Measurements from ENCODE around the gene CDCA3.
"Not testable (repeated sequence)": the region's sequence is repeated elsewhere in the genome, so short reads cannot be mapped to it uniquely, and the experiment has no call there.

The CDCA3 gene

GRCh38 chr12:6866920-6867412 is 15.9 kb upstream of the CDCA3 start:
- Mint-ChIP-seq H3K9me3 (no peaks in the 10 kb centered on the region), H3K36me3 (ENCODE audit: low read depth) (peaks cover 64% of the 10 kb centered on the region), H3K4me1 (ENCODE audit: low read depth) (peaks cover 38% of the 10 kb centered on the region)

DNA sequence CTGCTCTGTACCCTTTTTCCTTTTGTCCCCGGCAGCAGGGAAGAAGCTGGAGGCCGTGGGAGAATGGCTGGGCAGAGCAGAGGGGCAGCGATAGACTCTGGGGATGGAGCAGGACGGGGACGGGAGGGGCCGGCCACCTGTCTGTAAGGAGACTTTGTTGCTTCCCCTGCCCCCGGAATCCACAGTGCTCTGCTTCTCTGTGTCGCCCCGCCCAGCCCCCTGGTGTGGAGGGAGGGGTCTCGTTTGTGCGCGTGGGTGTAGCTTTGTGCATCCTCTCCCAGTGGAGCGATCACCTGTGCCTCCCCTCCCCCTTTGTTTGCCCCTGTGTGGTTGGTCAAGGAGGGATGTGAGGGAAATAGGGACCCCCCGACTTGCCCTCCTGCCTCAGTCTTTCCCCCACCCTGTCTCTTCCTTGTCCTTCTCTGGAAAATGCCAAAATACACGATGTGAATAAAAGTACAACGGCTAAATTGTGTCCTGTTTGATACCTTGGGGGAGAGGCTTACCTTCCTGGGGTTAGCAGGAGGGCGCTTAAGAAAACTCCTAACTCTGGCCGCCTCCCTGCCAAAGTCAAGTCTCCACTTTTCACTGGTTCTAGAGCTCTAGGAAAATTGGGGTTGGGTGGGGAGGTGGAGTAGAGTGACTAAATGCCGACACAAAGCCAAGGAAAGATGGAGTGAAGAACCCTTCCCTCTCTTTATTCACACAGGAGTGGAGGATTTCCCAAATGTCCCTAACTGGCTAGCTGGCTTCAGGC is 15.3 kb upstream of the CDCA3 start:
- H3K27ac Mint-ChIP-seq, result peak overlapping the region; percentile 5
- no peaks in the 10 kb centered on the region for H3K9me3 Mint-ChIP-seq
- no peak overlapping the region for H3K4me3 Mint-ChIP-seq

More at GRCh38 chr12:6866920-6867412, 15.9 kb upstream of the CDCA3 start:
- peak overlapping the region; percentile 89 for H3K27ac Mint-ChIP-seq
- H3K27me3 Mint-ChIP-seq (ENCODE audit: low read depth), result no peaks in the 10 kb centered on the region
- peak overlapping the region; percentile 94 for H3K4me3 Mint-ChIP-seq

DNA sequence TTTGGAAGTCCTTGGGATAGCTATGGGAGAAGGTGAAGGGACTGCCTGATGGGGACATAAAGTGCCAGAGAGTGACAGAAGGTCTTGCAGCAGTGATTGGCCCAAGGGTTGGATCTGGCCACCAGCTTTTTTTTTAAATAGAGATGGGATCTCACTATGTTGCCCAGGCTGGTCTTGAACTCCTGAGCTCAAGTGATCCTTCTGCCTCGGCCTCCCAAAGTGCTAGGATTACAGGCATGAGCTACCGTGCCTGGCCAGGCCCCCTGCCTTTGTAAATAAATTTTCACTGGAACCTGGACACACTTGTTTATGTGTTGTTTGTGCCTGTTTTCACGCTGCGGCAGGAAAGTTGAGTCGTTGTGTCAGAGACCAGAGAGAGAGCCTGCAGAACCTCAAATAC is 14.2 kb upstream of the CDCA3 start:
- H3K27me3 Mint-ChIP-seq (ENCODE audit: low read depth); H3K9me3 Mint-ChIP-seq: not testable (repeated sequence)
- H3K4me1 Mint-ChIP-seq (ENCODE audit: low read depth), result peaks cover 22% of the 10 kb centered on the region
- H3K27ac Mint-ChIP-seq, result peak overlapping the region; percentile 31
- peak overlapping the region; percentile 38 for H3K4me3 Mint-ChIP-seq
- H3K36me3 Mint-ChIP-seq (ENCODE audit: low read depth), result peaks cover 60% of the 10 kb centered on the region

More for the DNA sequence above, 15.3 kb upstream of the CDCA3 start:
- Mint-ChIP-seq H3K27me3 (ENCODE audit: low read depth) (no peaks in the 10 kb centered on the region), H3K4me1 (ENCODE audit: low read depth) (peaks cover 33% of the 10 kb centered on the region), H3K36me3 (ENCODE audit: low read depth) (peaks cover 61% of the 10 kb centered on the region)

DNA sequence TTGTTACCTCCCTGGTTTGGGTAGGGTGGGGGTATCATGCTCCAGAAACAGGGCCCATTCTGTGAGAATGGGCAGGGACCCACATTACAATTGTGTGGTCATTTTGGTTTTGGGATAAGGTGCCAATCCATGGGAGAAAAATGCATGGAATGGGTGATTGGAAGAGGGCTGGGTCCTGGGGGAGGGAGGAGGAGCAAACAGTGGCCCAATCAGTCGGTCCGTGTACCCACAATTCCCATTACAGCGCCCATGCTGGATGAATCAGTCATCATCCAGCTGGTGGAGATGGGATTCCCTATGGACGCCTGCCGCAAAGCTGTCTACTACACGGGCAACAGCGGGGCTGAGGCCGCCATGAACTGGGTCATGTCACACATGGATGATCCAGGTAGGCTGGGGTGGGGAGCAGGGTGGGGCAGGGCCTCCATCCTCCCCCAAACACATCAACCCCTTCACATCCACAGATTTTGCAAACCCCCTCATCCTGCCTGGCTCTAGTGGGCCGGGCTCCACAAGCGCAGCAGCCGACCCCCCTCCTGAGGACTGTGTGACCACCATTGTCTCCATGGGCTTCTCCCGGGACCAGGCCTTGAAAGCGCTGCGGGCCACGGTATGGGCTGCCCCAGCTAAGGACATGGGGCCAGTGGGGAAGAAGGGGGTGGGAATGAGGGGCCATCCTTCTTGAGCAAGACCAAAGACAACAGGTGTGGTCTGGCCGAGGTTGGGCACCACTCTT is 12.7 kb upstream of the CDCA3 start:
- no peaks in the 10 kb centered on the region for H3K27me3 Mint-ChIP-seq (ENCODE audit: low read depth)
- H3K4me3 Mint-ChIP-seq, result no peak overlapping the region
- H3K27ac Mint-ChIP-seq, result no peak overlapping the region
- no peaks in the 10 kb centered on the region for H3K9me3 Mint-ChIP-seq
- H3K36me3 Mint-ChIP-seq (ENCODE audit: low read depth), result peaks cover 47% of the 10 kb centered on the region
- peaks cover 7% of the 10 kb centered on the region for H3K4me1 Mint-ChIP-seq (ENCODE audit: low read depth)

- Mint-ChIP-seq H3K27ac (no peak overlapping the region), H3K4me3 (no peak overlapping the region), H3K9me3 (no peaks in the 10 kb centered on the region), H3K4me1 (ENCODE audit: low read depth) (peaks cover 3% of the 10 kb centered on the region), H3K27me3 (ENCODE audit: low read depth) (no peaks in the 10 kb centered on the region), H3K36me3 (ENCODE audit: low read depth) (peaks cover 42% of the 10 kb centered on the region)
These were observed 11.9 kb upstream of the CDCA3 start for GRCh38 chr12:6863033-6863432.

- Mint-ChIP-seq H3K9me3 (no peaks in the 10 kb centered on the region), H3K36me3 (ENCODE audit: low read depth) (peaks cover 48% of the 10 kb centered on the region), H3K4me3 (no peak overlapping the region), H3K27ac (no peak overlapping the region), H3K4me1 (ENCODE audit: low read depth) (peaks cover under 1% of the 10 kb centered on the region), H3K27me3 (ENCODE audit: low read depth) (no peaks in the 10 kb centered on the region)
These were observed 10.3 kb upstream of the CDCA3 start for GRCh38 chr12:6861391-6861790.

- Mint-ChIP-seq H3K9me3 (no peaks in the 10 kb centered on the region), H3K36me3 (ENCODE audit: low read depth) (peaks cover 48% of the 10 kb centered on the region), H3K4me1 (ENCODE audit: low read depth) (no peaks in the 10 kb centered on the region), H3K27me3 (ENCODE audit: low read depth) (no peaks in the 10 kb centered on the region), H3K4me3 (no peak overlapping the region), H3K27ac (no peak overlapping the region)
These were observed 9.9 kb upstream of the CDCA3 start for GRCh38 chr12:6860942-6861341.

DNA sequence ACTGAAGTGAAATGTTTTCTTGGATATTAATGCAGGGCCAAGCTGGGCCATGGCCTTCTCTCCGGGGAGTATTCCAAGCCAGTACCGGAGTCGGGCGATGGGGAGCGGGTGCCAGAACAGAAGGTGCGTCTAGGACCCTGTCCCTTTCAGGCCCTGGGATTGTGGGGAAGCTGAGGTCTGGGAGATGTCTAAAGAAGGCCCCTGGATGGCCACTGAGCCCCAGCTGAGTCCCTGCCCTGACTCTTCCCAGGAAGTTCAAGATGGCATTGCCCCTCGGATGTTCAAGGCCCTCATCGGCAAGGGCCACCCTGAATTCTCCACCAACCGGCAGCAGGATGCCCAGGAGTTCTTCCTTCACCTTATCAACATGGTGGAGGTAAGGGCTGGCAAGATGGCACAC is 9.0 kb upstream of the CDCA3 start:
- Mint-ChIP-seq H3K4me3 (no peak overlapping the region), H3K36me3 (ENCODE audit: low read depth) (peaks cover 46% of the 10 kb centered on the region), H3K27me3 (ENCODE audit: low read depth) (no peaks in the 10 kb centered on the region), H3K27ac (no peak overlapping the region), H3K4me1 (ENCODE audit: low read depth) (peaks cover 1% of the 10 kb centered on the region), H3K9me3 (no peaks in the 10 kb centered on the region)

- no peak overlapping the region for H3K27ac Mint-ChIP-seq
- no peaks in the 10 kb centered on the region for H3K27me3 Mint-ChIP-seq (ENCODE audit: low read depth)
- no peaks in the 10 kb centered on the region for H3K9me3 Mint-ChIP-seq
- peaks cover 7% of the 10 kb centered on the region for H3K4me1 Mint-ChIP-seq (ENCODE audit: low read depth)
- H3K4me3 Mint-ChIP-seq, result no peak overlapping the region
- H3K36me3 Mint-ChIP-seq (ENCODE audit: low read depth), result peaks cover 42% of the 10 kb centered on the region
These were observed 7.7 kb upstream of the CDCA3 start for GRCh38 chr12:6858799-6859198.

DNA sequence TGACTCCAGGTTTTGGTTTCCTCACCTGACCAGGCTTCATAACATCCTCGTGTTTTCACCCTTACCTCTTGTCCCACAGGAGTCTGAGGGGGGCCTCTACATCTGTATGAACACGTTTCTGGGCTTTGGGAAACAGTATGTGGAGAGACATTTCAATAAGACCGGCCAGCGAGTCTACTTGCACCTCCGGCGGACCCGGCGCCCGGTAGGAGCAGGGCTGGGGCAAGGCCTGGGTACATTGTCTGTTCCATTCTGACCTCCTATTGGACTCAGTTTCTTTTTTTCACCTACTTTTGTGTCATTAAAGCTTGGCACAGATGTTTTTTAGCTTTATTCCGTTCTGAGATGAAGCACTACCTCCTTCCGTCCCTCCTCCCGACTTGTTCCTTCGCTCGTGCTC is 4.2 kb upstream of the CDCA3 start:
- no peaks in the 10 kb centered on the region for H3K27me3 Mint-ChIP-seq (ENCODE audit: low read depth)
- no peaks in the 10 kb centered on the region for H3K9me3 Mint-ChIP-seq
- H3K4me3 Mint-ChIP-seq, result no peak overlapping the region
- H3K27ac Mint-ChIP-seq, result no peak overlapping the region
- peaks cover 23% of the 10 kb centered on the region for H3K4me1 Mint-ChIP-seq (ENCODE audit: low read depth)
- peaks cover 29% of the 10 kb centered on the region for H3K36me3 Mint-ChIP-seq (ENCODE audit: low read depth)

- peaks cover 35% of the 10 kb centered on the region for H3K36me3 Mint-ChIP-seq (ENCODE audit: low read depth)
- peak overlapping the region; percentile 89 for H3K4me3 Mint-ChIP-seq
- H3K4me1 Mint-ChIP-seq (ENCODE audit: low read depth), result peaks cover 34% of the 10 kb centered on the region
- H3K27me3 Mint-ChIP-seq (ENCODE audit: low read depth), result no peaks in the 10 kb centered on the region
- peak overlapping the region; percentile 39 for H3K27ac Mint-ChIP-seq
- H3K9me3 Mint-ChIP-seq, result no peaks in the 10 kb centered on the region
These were observed 3.0 kb upstream of the CDCA3 start for GRCh38 chr12:6854036-6854435.

- Mint-ChIP-seq H3K27me3 (ENCODE audit: low read depth) (no peaks in the 10 kb centered on the region), H3K9me3 (no peaks in the 10 kb centered on the region), H3K4me3 (peak overlapping the region; percentile 89), H3K36me3 (ENCODE audit: low read depth) (peaks cover 35% of the 10 kb centered on the region), H3K27ac (peak overlapping the region; percentile 99), H3K4me1 (ENCODE audit: low read depth) (peaks cover 37% of the 10 kb centered on the region)
These were observed 2.5 kb upstream of the CDCA3 start for GRCh38 chr12:6853626-6854025.

DNA sequence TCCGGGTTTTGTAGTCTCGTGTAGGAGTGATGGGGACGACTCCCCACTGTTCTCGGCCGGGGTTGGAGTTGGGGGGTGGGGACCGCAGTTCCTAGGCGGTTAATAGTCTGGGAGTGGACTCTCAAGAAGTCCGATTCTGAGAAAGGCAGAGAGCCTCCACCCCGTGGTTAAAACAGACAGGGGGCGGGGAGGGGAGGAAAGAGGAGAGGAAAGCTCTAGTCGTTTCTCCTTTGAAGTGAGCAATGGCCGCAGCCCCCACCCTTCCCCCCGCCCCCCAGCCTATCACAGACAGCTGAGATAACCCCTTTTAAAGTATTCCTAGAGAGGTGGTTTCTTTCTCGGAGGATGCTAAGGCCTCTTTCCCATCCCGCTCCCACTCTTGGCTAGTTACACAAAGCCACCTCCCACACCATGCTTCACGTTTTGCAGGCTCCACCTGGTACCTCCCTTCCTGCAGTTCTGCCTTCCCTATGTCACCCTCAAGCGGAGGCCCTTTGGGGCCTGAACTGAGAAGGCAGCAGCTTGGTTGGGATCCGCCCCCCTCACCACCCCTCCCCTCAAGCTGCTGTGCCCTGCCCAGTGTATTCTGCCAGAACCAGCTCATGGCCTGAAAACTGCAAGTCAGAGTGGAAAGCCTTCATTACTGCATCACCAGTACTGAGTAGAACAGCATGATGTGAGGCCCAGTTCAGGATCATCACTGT is 1.7 kb upstream of the CDCA3 start:
- Mint-ChIP-seq H3K4me3 (peak overlapping the region; percentile 89), H3K27ac (peak overlapping the region; percentile 99), H3K27me3 (ENCODE audit: low read depth) (no peaks in the 10 kb centered on the region), H3K4me1 (ENCODE audit: low read depth) (peaks cover 42% of the 10 kb centered on the region), H3K36me3 (ENCODE audit: low read depth) (peaks cover 34% of the 10 kb centered on the region), H3K9me3 (no peaks in the 10 kb centered on the region)

GRCh38 chr12:6851921-6852650 is 1.0 kb upstream of the CDCA3 start, which contains the start of gene USP5:
USP5 (plus strand) TSS chr12:6852150; CDS start chr12:6852180, 30 bp downstream.
- Mint-ChIP-seq H3K27ac (peak within 1 kb of the TSS; percentile 99), H3K4me1 (ENCODE audit: low read depth) (peaks cover 42% of the 10 kb centered on the region), H3K36me3 (ENCODE audit: low read depth) (peaks cover 31% of the 10 kb centered on the region), H3K4me3 (peak within 1 kb of the TSS; percentile 89), H3K9me3 (no peaks in the 10 kb centered on the region), H3K27me3 (ENCODE audit: low read depth) (no peaks in the 10 kb centered on the region)

All from T-helper 1 cell treated with Interleukin-12 subunit alpha and Interleukin-12 subunit beta and Interleukin-4 antibody, amounts not matched to agents 30 μg/mL and 1 μg/mL, for 36 hours (primary cell).